Coronary artery (tissue), 2 donors: Measurements from ENCODE around the gene GAPDHS.
A peak's percentile ranks its signal among the peaks of the same experiment; 100 is the strongest.

Experiments used
- DNase-seq: peaks from one replicate; pipeline ENCODE4 v3.0.0-alpha.2; 2017; ENCODE audit warnings: low spot score
- H3K27ac ChIP-seq, 2 donors: fragments of 200-600 bp; sonication (generic); one replicate each; pipeline ENCODE4 v1.5.1; 2016 to 2019
- H3K4me3 ChIP-seq: fragments of 200-600 bp; sonication (generic); 2 replicates; pipeline ENCODE4 v1.5.1; 2016; ENCODE audit warnings: mild to moderate bottlenecking, moderate library complexity
- TF ChIP-seq, protein P1 (sequence below): fragments of 200-600 bp; sonication (generic); IDR thresholded peaks from one replicate; pipeline ENCODE4 v1.5.1; 2019; ENCODE audit warnings: antibody characterized with exemption

The GAPDHS gene

GRCh38 chr19:35533201-35533821 is at the start of gene GAPDHS:
TSS of gene GAPDHS (plus strand) at chr19:35533456. CDS start at chr19:35533528, 72 bp downstream.
- TF ChIP-seq, protein P1, sequence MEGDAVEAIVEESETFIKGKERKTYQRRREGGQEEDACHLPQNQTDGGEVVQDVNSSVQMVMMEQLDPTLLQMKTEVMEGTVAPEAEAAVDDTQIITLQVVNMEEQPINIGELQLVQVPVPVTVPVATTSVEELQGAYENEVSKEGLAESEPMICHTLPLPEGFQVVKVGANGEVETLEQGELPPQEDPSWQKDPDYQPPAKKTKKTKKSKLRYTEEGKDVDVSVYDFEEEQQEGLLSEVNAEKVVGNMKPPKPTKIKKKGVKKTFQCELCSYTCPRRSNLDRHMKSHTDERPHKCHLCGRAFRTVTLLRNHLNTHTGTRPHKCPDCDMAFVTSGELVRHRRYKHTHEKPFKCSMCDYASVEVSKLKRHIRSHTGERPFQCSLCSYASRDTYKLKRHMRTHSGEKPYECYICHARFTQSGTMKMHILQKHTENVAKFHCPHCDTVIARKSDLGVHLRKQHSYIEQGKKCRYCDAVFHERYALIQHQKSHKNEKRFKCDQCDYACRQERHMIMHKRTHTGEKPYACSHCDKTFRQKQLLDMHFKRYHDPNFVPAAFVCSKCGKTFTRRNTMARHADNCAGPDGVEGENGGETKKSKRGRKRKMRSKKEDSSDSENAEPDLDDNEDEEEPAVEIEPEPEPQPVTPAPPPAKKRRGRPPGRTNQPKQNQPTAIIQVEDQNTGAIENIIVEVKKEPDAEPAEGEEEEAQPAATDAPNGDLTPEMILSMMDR = no peak
- Histone ChIP-seq H3K27ac (no peak within 1 kb of the TSS), H3K4me3 (peak within 1 kb of the TSS; percentile 28)
- no peak for DNase-seq

DNA sequence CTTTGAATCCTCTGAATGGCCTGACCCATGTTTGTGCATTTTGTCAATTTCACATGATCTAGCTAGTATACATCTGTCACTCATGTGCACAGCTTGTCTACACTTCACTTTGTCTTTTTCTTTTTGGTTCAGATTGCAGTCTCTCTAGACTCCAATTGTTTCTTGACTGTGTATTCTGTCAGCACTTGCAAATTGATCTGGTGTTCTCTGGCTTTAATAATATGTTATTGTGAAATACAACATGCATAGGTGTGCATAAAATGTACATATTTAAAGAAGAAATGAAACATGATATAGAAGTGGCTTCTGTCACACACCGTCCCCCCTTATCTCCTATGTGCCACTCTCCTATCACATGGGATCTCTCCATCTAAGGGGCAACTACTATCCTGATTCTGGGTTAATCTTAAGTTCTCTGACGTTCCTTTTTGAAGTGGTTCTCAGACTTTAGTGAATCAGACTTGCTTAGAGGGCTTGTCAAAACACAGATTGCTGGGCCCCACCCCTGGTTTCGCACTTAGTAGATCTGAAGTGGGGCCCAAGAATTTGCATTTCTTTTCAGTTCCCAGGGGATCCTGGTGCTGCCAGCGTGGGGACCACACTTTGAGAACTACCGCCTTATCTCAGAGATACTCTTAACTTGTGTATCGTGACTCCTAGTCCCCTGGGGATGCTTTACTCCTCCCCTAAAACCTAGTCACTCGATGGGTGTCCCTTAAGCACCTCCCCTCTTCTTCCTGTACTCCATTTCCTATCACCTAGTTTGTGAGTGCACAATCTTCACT is 48.8 kb upstream of the GAPDHS start:
- DNase-seq = no peak
- Histone ChIP-seq H3K27ac (no peak overlapping the region), H3K4me3 (no peak overlapping the region)
- TF ChIP-seq, protein P1 = no peak

DNA sequence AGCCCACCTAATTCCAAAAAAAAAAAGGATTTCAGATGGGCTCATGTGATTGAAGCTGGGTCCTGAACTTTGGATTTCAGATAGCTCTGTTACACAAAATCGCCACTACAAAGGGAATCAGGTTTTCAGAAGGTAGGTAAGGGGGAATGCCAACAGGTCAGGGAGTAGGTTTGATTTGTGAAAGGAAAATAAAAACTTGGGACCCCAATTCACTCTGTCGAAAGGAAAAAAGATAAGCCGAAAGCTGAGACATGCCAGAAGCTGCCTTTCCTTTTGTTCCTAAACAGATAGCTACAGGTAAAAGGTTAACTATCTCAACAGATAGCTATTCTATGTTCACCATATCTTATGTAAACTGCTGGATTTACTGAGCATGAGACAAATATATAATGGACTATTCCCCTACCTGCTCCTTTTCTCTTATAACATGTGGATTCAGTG is 47.0 kb upstream of the GAPDHS start:
- H3K27ac ChIP-seq = no peak overlapping the region
- no peak overlapping the region for H3K4me3 ChIP-seq
- no peak for DNase-seq
- TF ChIP-seq, protein P1 = no peak

DNA sequence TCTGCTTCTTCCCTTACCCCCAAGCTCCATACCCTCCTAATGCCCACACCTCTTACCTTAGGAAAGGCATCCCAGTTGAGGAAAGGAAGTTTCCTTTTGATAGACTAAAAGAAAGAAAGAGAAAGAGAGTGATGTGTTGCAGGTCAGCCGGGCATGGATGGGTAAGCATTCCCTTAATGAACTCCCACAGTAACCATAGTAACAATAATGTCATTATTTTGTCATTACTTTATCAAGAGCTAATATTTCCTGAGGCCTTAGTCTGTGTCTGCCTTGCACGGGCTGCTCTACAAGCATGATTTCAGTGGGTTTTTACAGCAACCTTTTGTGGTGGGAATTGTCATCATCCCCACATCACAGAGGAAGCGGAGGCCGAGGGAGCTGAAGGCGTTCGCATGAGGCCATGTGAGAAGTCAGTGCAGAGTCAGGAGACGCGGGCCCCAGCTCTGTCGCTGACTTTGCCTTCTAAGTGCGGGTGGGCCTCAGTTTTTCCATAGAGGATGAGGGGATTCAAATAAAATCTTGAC is 45.5 kb upstream of the GAPDHS start:
- Histone ChIP-seq H3K27ac (no peak overlapping the region), H3K4me3 (no peak overlapping the region)
- TF ChIP-seq, protein P1 = no peak
- no peak for DNase-seq

DNA sequence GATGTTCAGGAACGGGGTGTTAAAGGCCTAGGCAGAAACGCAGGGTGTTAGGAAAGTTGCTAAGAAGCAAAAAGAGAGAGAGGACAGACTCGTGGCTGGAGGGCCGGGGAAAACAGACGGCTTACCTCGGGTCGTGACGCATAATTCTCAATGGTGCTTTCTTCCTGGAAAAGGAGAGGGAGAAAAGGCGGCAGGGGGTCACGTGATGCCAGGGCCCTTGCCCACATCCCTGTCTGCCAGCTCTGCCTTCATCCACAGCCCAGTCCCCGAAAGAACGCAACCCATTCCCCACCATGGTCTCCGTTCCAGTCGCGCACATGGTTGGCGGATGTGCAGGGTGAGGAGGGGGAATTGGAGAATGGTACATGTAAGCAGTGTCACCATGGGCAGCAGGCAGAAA is 44.6 kb upstream of the GAPDHS start:
- Histone ChIP-seq H3K4me3 (no peak overlapping the region), H3K27ac (no peak overlapping the region)
- no peak for DNase-seq
- TF ChIP-seq, protein P1 = no peak

DNA sequence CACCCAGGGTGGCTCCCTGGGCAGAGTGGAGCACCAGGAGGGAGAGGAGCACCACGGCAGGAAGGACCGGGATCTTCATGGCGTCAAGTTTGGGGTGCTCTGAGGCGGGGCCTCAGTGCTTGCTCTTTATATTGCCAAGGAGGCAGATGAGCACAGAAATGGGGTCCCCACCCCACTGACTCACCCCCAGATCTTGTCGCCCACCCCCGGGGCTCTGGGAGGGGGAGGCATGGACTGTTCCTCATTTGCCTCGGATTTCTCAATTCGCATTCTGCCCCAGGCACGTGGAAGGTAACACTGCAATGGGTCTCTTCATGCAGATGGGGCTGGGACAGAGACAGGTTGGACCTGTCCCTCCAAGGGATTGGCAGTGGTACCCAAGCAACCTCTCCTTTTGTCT is 42.9 kb upstream of the GAPDHS start, which contains the start of gene KRTDAP:
Gene KRTDAP, minus strand, starts transcription at position 101 of the 400 bp plus-strand sequence. Its CDS starts 22 bp downstream, at position 79.
- no peak within 1 kb of the TSS for H3K27ac ChIP-seq
- TF ChIP-seq, protein P1 = no peak
- no peak for DNase-seq
- no peak within 1 kb of the TSS for H3K4me3 ChIP-seq
